GM12891 (cell line): ENCODE results near the gene PCSK5.

ENCODE experiments used
- POLR2A ChIP-seq: IDR thresholded peaks from 2 replicates; pipeline ENCODE4 v1.6.1; 2011; ENCODE audit warnings: low read depth, low read length, control low read depth
- POLR2AphosphoS5 ChIP-seq: IDR thresholded peaks from 2 replicates; pipeline ENCODE4 v1.6.1; 2011; ENCODE audit warnings: low read depth, low read length, control low read depth
- POU2F2 ChIP-seq: IDR thresholded peaks from 2 replicates; pipeline ENCODE4 v1.6.1; 2011; ENCODE audit warnings: low read depth, mild to moderate bottlenecking, control low read depth, low read length, moderate library complexity
- TAF1 ChIP-seq: IDR thresholded peaks from 2 replicates; pipeline ENCODE4 v1.6.1; 2011; ENCODE audit warnings: low read depth, low read length, control low read depth

- no peak for TF ChIP-seq POLR2A
- TF ChIP-seq POLR2AphosphoS5, result no peak
- TF ChIP-seq TAF1, result no peak
- TF ChIP-seq POU2F2, result no peak
Observed at GRCh38 chr9:76310991-76311390, 420.5 kb downstream of the PCSK5 start.
